SK-N-MC (cell line): ENCODE measurements around the gene PTPRN2.

Experiments used
- DNase-seq: peaks from one replicate; pipeline ENCODE4 v3.0.0-alpha.2; 2011; ENCODE audit warnings: low read depth, low spot score
- H3K27ac ChIP-seq: fragments of 200-600 bp; sonication (generic); 2 replicates; pipeline ENCODE4 v1.5.1; 2016; ENCODE audit warnings: mixed run types
- H3K36me3 ChIP-seq: fragments of 200-600 bp; sonication (generic); 2 replicates; pipeline ENCODE4 v1.6.1; 2017; ENCODE audit warnings: antibody characterized with exemption, low read length, mixed read lengths; ENCODE audit not compliant: insufficient read depth
- H3K4me3 ChIP-seq: fragments of 200-600 bp; sonication (generic); 2 replicates; pipeline ENCODE4 v1.5.1; 2016
- H3K9ac ChIP-seq: fragments of 200-600 bp; sonication (generic); 2 replicates; pipeline ENCODE4 v1.8.0; 2017; ENCODE audit warnings: mixed run types, mixed read lengths; ENCODE audit not compliant: insufficient read length
- H3K9me3 ChIP-seq: fragments of 200-600 bp; sonication (generic); 2 replicates; pipeline ENCODE4 v1.6.1; 2017; ENCODE audit warnings: low read depth, mild to moderate bottlenecking, antibody characterized with exemption, low read length, moderate library complexity, mixed read lengths
- EZH2 ChIP-seq: fragments of 200-600 bp; sonication (generic); IDR thresholded peaks from one replicate; pipeline ENCODE4 v1.6.1; 2017; ENCODE audit warnings: antibody characterized with exemption
- FOXP2 ChIP-seq: optimal IDR thresholded peaks from 2 replicates; pipeline ENCODE3; 2011; ENCODE audit warnings: mild to moderate bottlenecking, moderate library complexity; ENCODE audit not compliant: insufficient read depth; ENCODE audit errors: extremely low read length, control extremely low read depth
- POLR2AphosphoS5 ChIP-seq: IDR thresholded peaks from 2 replicates; pipeline ENCODE4 v1.6.1; 2012; ENCODE audit warnings: mild to moderate bottlenecking, low read depth, low read length, borderline replicate concordance

PTPRN2 gene

GRCh38 chr7:158368449-158368848 lies 219.2 kb downstream of the PTPRN2 start:
- Histone ChIP-seq H3K36me3 (no peaks in the 10 kb centered on the region), H3K9me3 (no peaks in the 10 kb centered on the region), H3K9ac (no peak overlapping the region), H3K4me3 (no peak overlapping the region), H3K27ac (no peak overlapping the region)
- TF ChIP-seq FOXP2 (no peak), EZH2 (no peak), POLR2AphosphoS5 (no peak)
- no peak for DNase-seq

GRCh38 chr7:158367634-158367982 lies 220.0 kb downstream of the PTPRN2 start:
- TF ChIP-seq FOXP2: no peak
- H3K9me3 ChIP-seq: no peaks in the 10 kb centered on the region

GRCh38 chr7:158366916-158367633 lies 220.5 kb downstream of the PTPRN2 start:
- no peak overlapping the region for H3K27ac ChIP-seq
- H3K4me3 ChIP-seq: no peak overlapping the region
- no peak for DNase-seq
- H3K9me3 ChIP-seq: no peaks in the 10 kb centered on the region
- H3K36me3 ChIP-seq: no peaks in the 10 kb centered on the region
- no peak overlapping the region for H3K9ac ChIP-seq
- TF ChIP-seq POLR2AphosphoS5 (no peak), FOXP2 (no peak), EZH2 (no peak)

More at GRCh38 chr7:158367634-158367982, 220.0 kb downstream of the PTPRN2 start:
- DNase-seq: no peak
- no peaks in the 10 kb centered on the region for H3K36me3 ChIP-seq
- H3K4me3 ChIP-seq: no peak overlapping the region
- no peak overlapping the region for H3K27ac ChIP-seq
- no peak overlapping the region for H3K9ac ChIP-seq

GRCh38 chr7:158366346-158366745 lies 221.3 kb downstream of the PTPRN2 start:
- no peak overlapping the region for H3K4me3 ChIP-seq
- no peak for DNase-seq
- no peak for TF ChIP-seq POLR2AphosphoS5
- no peak for TF ChIP-seq EZH2
- TF ChIP-seq FOXP2: no peak
- no peak overlapping the region for H3K9ac ChIP-seq
- no peak overlapping the region for H3K27ac ChIP-seq
- no peaks in the 10 kb centered on the region for H3K9me3 ChIP-seq
- H3K36me3 ChIP-seq: no peaks in the 10 kb centered on the region

GRCh38 chr7:158365267-158365666 lies 222.4 kb downstream of the PTPRN2 start:
- Histone ChIP-seq H3K4me3 (no peak overlapping the region), H3K36me3 (no peaks in the 10 kb centered on the region), H3K27ac (no peak overlapping the region), H3K9ac (no peak overlapping the region), H3K9me3 (no peaks in the 10 kb centered on the region)
- no peak for DNase-seq
- TF ChIP-seq FOXP2 (no peak), POLR2AphosphoS5 (no peak)

GRCh38 chr7:158364451-158364850 lies 223.2 kb downstream of the PTPRN2 start:
- DNase-seq: no peak
- Histone ChIP-seq H3K36me3 (no peaks in the 10 kb centered on the region), H3K9ac (no peak overlapping the region), H3K9me3 (no peaks in the 10 kb centered on the region), H3K4me3 (no peak overlapping the region), H3K27ac (no peak overlapping the region)
- TF ChIP-seq EZH2 (no peak), POLR2AphosphoS5 (no peak), FOXP2 (no peak)

- H3K9me3 ChIP-seq: no peaks in the 10 kb centered on the region
- H3K9ac ChIP-seq: no peak overlapping the region
- no peak overlapping the region for H3K27ac ChIP-seq
- TF ChIP-seq EZH2 (no peak), POLR2AphosphoS5 (no peak), FOXP2 (no peak)
- no peak for DNase-seq
- no peaks in the 10 kb centered on the region for H3K36me3 ChIP-seq
- H3K4me3 ChIP-seq: no peak overlapping the region
Observed at GRCh38 chr7:158362912-158363905, 224.4 kb downstream of the PTPRN2 start.

- Histone ChIP-seq H3K36me3 (no peaks in the 10 kb centered on the region), H3K4me3 (no peak overlapping the region), H3K9me3 (no peaks in the 10 kb centered on the region), H3K9ac (no peak overlapping the region), H3K27ac (no peak overlapping the region)
- DNase-seq: no peak
- TF ChIP-seq FOXP2: no peak
- TF ChIP-seq POLR2AphosphoS5: no peak
- no peak for TF ChIP-seq EZH2
Observed at GRCh38 chr7:158362001-158362400, 225.6 kb downstream of the PTPRN2 start.
